SK-N-SH (cell line): Measurements from ENCODE around the gene DHRS13. TPM values are rescaled to one million over a fixed set of nuclear protein-coding genes. Genes with fewer than 3 reads are reported as not detected.

Experiments
- CTCF ChIA-PET: fragments of 300-600, 350-600 bp; formaldehyde crosslinking; extraction: SDS; loops from one replicate; lab custom pipeline; 2021; lab: Yijun Ruan, JAX
- POLR2A ChIA-PET: fragments of 350-600 bp; sonication (Branson Sonifier 250); formaldehyde crosslinking; extraction: SDS; loops from one replicate; lab custom pipeline; 2020; ENCODE audit warnings: antibody characterized with exemption, inconsistent platforms; lab: Yijun Ruan, JAX
- DNase-seq: peaks from one replicate; pipeline ENCODE4 v3.0.0; 2012
- H2AFZ ChIP-seq: fragments of 200-600 bp; sonication (generic); 2 replicates; pipeline ENCODE4 v1.8.1; 2016; ENCODE audit warnings: antibody characterized with exemption, mild to moderate bottlenecking, low read depth
- H3F3A ChIP-seq: fragments of 200-600 bp; sonication (generic); replicated peaks from 2 replicates; pipeline ENCODE3; 2016; ENCODE audit warnings: antibody characterized with exemption, mild to moderate bottlenecking; ENCODE audit not compliant: insufficient read depth
- H3K27ac ChIP-seq, 2 experiments: fragments of 200-500 bp in 1 of 2; fragments of 200-600 bp in 1 of 2; sonication (Bioruptor generic) in 1 of 2; sonication (generic), shearing (Covaris generic) in 1 of 2; 2 replicates each; pipeline versions ENCODE4 v1.5.1 to v1.6.1; 2014 to 2016; ENCODE audit warnings: low read depth in 2 of 2, inconsistent platforms in 1 of 2, low read length in 1 of 2, mild to moderate bottlenecking in 1 of 2, mixed read lengths in 1 of 2
- H3K27me3 ChIP-seq: fragments of 200-600 bp; sonication (generic), shearing (Covaris generic); 2 replicates; pipeline ENCODE4 v1.6.1; 2016; ENCODE audit warnings: mixed run types; ENCODE audit not compliant: insufficient read depth
- H3K36me3 ChIP-seq, 2 experiments: fragments of 200-500 bp in 1 of 2; fragments of 200-600 bp in 1 of 2; sonication (Bioruptor generic) in 1 of 2; sonication (generic) in 1 of 2; replicated peaks in 1 of 2; 2 replicates each; pipeline versions ENCODE3 to v1.5.1; 2014 to 2016; ENCODE audit warnings: low read length in 1 of 2, mild to moderate bottlenecking in 1 of 2; ENCODE audit not compliant: insufficient read depth in 2 of 2, control insufficient read depth in 1 of 2
- H3K4me1 ChIP-seq, 2 experiments: fragments of 200-500 bp in 1 of 2; fragments of 200-600 bp in 1 of 2; sonication (Bioruptor generic) in 1 of 2; sonication (generic), shearing (Covaris generic) in 1 of 2; 2 replicates each; pipeline versions ENCODE4 v1.5.1 to v1.6.1; 2014 to 2016; ENCODE audit warnings: low read depth in 1 of 2, low read length in 1 of 2, mixed run types in 1 of 2; ENCODE audit not compliant: insufficient read depth in 2 of 2, control insufficient read depth in 1 of 2
- H3K4me2 ChIP-seq: fragments of 200-600 bp; sonication (generic), shearing (Covaris generic); 2 replicates; pipeline ENCODE4 v1.6.1; 2017; ENCODE audit warnings: mixed run types
- H3K4me3 ChIP-seq, 2 experiments: fragments of 200-500 bp in 1 of 2; fragments of 200-600 bp in 1 of 2; sonication (Bioruptor generic) in 1 of 2; sonication (generic), shearing (Covaris generic) in 1 of 2; 2 replicates each; pipeline versions ENCODE4 v1.5.1 to v1.8.1; 2014 to 2016; ENCODE audit warnings: low read depth in 2 of 2, inconsistent platforms in 1 of 2, low read length in 1 of 2, mild to moderate bottlenecking in 1 of 2, mixed read lengths in 1 of 2, moderate library complexity in 1 of 2
- H3K79me2 ChIP-seq: fragments of 200-600 bp; sonication (generic); 2 replicates; pipeline ENCODE4 v1.8.1; 2017; ENCODE audit warnings: mild to moderate bottlenecking; ENCODE audit not compliant: insufficient read depth
- H3K9ac ChIP-seq: fragments of 200-600 bp; sonication (generic); 2 replicates; pipeline ENCODE4 v1.6.1; 2017; ENCODE audit warnings: mixed run types
- H3K9me2 ChIP-seq: fragments of 200-600 bp; sonication (generic); 2 replicates; pipeline ENCODE4 v1.6.1; 2017; ENCODE audit warnings: mixed run types
- H3K9me3 ChIP-seq: fragments of 200-600 bp; sonication (generic); 2 replicates; pipeline ENCODE4 v1.6.1; 2017; ENCODE audit warnings: mixed run types, mild to moderate bottlenecking, moderate library complexity
- H4K20me1 ChIP-seq: fragments of 200-600 bp; sonication (generic); 2 replicates; pipeline ENCODE4 v1.6.1; 2017; ENCODE audit warnings: mild to moderate bottlenecking, mixed run types; ENCODE audit not compliant: insufficient read depth
- CHD2 ChIP-seq: fragments of 150-350 bp; IDR thresholded peaks from 2 replicates; pipeline ENCODE4 v1.6.1; 2018; ENCODE audit warnings: low read length; ENCODE audit not compliant: partially characterized antibody
- ELF1 ChIP-seq: IDR thresholded peaks from 2 replicates; pipeline ENCODE4 v1.4.0; 2012
- EP300 ChIP-seq, 2 experiments: IDR thresholded peaks; 2 replicates each; pipeline versions ENCODE4 v1.4.0 to v1.6.1; 2012; ENCODE audit warnings: borderline replicate concordance in 1 of 2, low read depth in 1 of 2, low read length in 1 of 2
- FOSL2 ChIP-seq: IDR thresholded peaks from 2 replicates; pipeline ENCODE4 v1.4.0; 2012; ENCODE audit warnings: low read depth, mild to moderate bottlenecking, moderate library complexity, borderline replicate concordance
- FOXJ3 ChIP-seq: sonication (generic); formaldehyde crosslinking; IDR thresholded peaks from 2 replicates; pipeline ENCODE4 v1.5.1; 2020; ENCODE audit warnings: mild to moderate bottlenecking, missing genetic modification reagents
- GABPA ChIP-seq: IDR thresholded peaks from 2 replicates; pipeline ENCODE4 v1.4.0; 2012; ENCODE audit warnings: low read depth, mild to moderate bottlenecking
- GATA2 ChIP-seq: sonication (generic); formaldehyde crosslinking; IDR thresholded peaks from 2 replicates; pipeline ENCODE4 v1.5.0; 2020; ENCODE audit warnings: mild to moderate bottlenecking, missing genetic modification reagents
- JUND ChIP-seq: IDR thresholded peaks from 2 replicates; pipeline ENCODE4 v1.4.0; 2012
- MAX ChIP-seq: IDR thresholded peaks from 2 replicates; pipeline ENCODE4 v1.4.0; 2012; ENCODE audit warnings: low read depth
- MEF2A ChIP-seq: IDR thresholded peaks from 2 replicates; pipeline ENCODE4 v1.4.0; 2012; ENCODE audit warnings: low read depth, borderline replicate concordance
- MXI1 ChIP-seq: IDR thresholded peaks from 2 replicates; pipeline ENCODE4 v1.6.1; 2012; ENCODE audit warnings: mild to moderate bottlenecking, low read depth, low read length, improper control_type of control experiment
- NFIC ChIP-seq: IDR thresholded peaks from 2 replicates; pipeline ENCODE4 v1.4.0; 2012; ENCODE audit warnings: borderline replicate concordance
- NRF1 ChIP-seq: IDR thresholded peaks from 2 replicates; pipeline ENCODE4 v1.6.1; 2012; ENCODE audit warnings: low read depth, mild to moderate bottlenecking, low read length
- PBX3 ChIP-seq: IDR thresholded peaks from 2 replicates; pipeline ENCODE4; 2012
- RCOR1 ChIP-seq: fragments of 150-350 bp; IDR thresholded peaks from 2 replicates; pipeline ENCODE4 v1.6.1; 2017; ENCODE audit warnings: antibody characterized with exemption, low read length
- REST ChIP-seq: IDR thresholded peaks from 2 replicates; pipeline ENCODE4 v1.6.1; 2012; ENCODE audit warnings: mild to moderate bottlenecking, low read depth, low read length, moderate library complexity
- SIN3A ChIP-seq: IDR thresholded peaks from 2 replicates; pipeline ENCODE4 v1.6.1; 2012; ENCODE audit warnings: low read depth, mild to moderate bottlenecking, low read length, moderate library complexity, borderline replicate concordance
- SMC3 ChIP-seq: IDR thresholded peaks from 2 replicates; pipeline ENCODE4 v1.6.1; 2012; ENCODE audit warnings: low read depth, low read length, improper control_type of control experiment
- TAF1 ChIP-seq: IDR thresholded peaks from 2 replicates; pipeline ENCODE4 v1.6.1; 2012; ENCODE audit warnings: low read depth, mild to moderate bottlenecking, low read length, moderate library complexity, borderline replicate concordance
- TEAD4 ChIP-seq: IDR thresholded peaks from 2 replicates; pipeline ENCODE4 v1.4.0; 2012; ENCODE audit warnings: mild to moderate bottlenecking, borderline replicate concordance; ENCODE audit not compliant: insufficient read depth
- USF2 ChIP-seq: fragments of 150-350 bp; IDR thresholded peaks from 2 replicates; pipeline ENCODE4 v1.6.1; 2017; ENCODE audit warnings: antibody characterized with exemption, low read length, low read depth, borderline replicate concordance
- WGBS: methylation state at CpG from one replicate; pipeline ENCODE4 v1.1.6; 2017; ENCODE audit warnings: low lambda C conversion rate; 5-methylcytosine and 5-hydroxymethylcytosine counted together
- polyA plus RNA-seq, 3 experiments: library from polyadenylated mRNA; depleted of rRNA; stranded (reverse); fragments of >200 nt; gene quantifications; 2 replicates each; pipeline ENCODE4 v1.2.3, GENCODE V29; 2012
- TF ChIP-seq, protein P1 (sequence below): IDR thresholded peaks from 2 replicates; pipeline ENCODE4 v1.4.0; 2012; ENCODE audit warnings: low read depth, borderline replicate concordance
- TF ChIP-seq, protein P2 (sequence below): IDR thresholded peaks from 2 replicates; pipeline ENCODE4 v1.4.0; 2012; ENCODE audit warnings: low read depth, borderline replicate concordance

Gene DHRS13
- polyA plus RNA-seq, 1 of the 3 experiments (the other 2 are of a cell fraction), result 7.4 TPM

DNA sequence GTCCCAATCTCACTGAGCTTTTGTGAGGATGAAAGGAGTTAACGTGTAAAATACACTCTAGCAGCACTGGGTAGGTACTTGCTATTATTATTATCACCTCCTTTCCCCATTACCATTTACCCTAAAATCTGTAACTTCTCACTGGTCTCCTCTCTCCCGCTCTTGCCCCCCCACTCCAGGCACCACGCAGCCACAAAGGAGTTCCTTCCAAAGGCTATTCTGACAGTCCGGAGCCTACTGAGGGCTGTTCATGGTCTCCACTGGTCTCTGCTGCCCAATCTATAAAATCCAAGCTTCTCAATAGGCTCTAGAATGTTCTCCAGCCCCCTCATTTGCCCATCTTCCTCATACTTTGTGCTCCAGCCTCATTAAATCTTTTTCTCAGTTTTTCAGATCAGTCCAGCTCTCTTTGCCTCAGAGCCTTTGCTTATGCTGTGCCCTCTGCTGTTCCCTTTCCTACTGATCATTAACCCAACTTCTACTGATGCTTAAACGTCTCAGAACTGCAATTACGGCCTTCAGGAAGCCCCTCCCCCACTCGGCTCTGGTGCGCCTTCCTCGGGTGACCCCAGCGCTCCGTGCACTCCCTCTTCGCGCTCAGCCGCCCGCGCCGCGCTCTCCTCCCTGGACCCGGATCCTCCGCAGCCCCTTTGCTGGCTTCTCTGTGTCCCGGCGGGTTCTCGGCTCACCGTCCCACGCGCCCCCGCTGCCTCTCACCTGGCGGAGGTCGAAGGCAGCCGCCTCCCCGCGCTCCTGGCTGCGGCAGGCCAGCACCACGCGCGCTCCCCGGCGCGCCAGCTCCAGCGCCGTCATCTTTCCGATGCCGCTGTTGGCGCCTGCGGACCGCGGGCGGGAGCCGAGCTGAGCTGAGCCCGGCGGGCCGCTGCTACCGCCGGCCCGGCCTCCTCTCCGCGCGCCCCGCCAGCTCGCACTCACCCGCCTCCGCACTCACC is 737 bp downstream of the DHRS13 start:
- H3K4me2 ChIP-seq, result peak overlapping the region; percentile 98
- peak; percentile 83 for DNase-seq
- peak overlapping the region; percentile 53 to 79 for H3K27ac ChIP-seq
- peaks cover 40% of the 10 kb centered on the region for H3F3A ChIP-seq
- no peaks in the 10 kb centered on the region for H4K20me1 ChIP-seq
- peaks cover 7 to 15% of the 10 kb centered on the region in 2 experiments for H3K36me3 ChIP-seq
- no peaks in the 10 kb centered on the region for H3K9me2 ChIP-seq
- no peaks in the 10 kb centered on the region for H3K27me3 ChIP-seq
- POLR2A ChIA-PET, result interaction anchor here (0.9 to 1.0 kb wide), 2 partner anchors 138 to 174 kb away, joined by 3 read pairs; no protein-coding TSS in a partner anchor
- H3K4me1 ChIP-seq, result peaks cover 6 to 18% of the 10 kb centered on the region in 2 experiments; a peak in 2 of 4 replicates
- no peaks in the 10 kb centered on the region for H3K9me3 ChIP-seq
- H3K9ac ChIP-seq, result peak overlapping the region; percentile 73
- peak overlapping the region; percentile 95 for H2AFZ ChIP-seq
- peak overlapping the region; percentile 71 to 75 for H3K4me3 ChIP-seq
- 10% methylated on average over 31 of the region's 62 CpGs for WGBS
- H3K79me2 ChIP-seq, result peaks cover 24% of the 10 kb centered on the region
- TF ChIP-seq ELF1 (no peak), EP300 (IDR thresholded peaks at IDR 0.05; ENCODE audit: borderline replicate concordance in 1 of 2, low read depth in 1 of 2, low read length in 1 of 2) (no peak), SIN3A (no peak), RCOR1 (peak; percentile 44; the same call in 1 of the 2 replicates), REST (no peak), MEF2A (no peak), TAF1 (no peak), MXI1 (no peak; the same call in 1 of the 2 replicates), PBX3 (no peak), GATA2 (CRISPR knock-in tag) (no peak), FOXJ3 (CRISPR knock-in tag) (no peak), USF2 (no peak), SMC3 (no peak), CHD2 (peak; percentile 48), GABPA (no peak), JUND (no peak), FOSL2 (no peak), MAX (peak; percentile 16; the same call in 1 of the 2 replicates), NFIC (no peak), TEAD4 (no peak), NRF1 (no peak)
- TF ChIP-seq, protein P1, sequence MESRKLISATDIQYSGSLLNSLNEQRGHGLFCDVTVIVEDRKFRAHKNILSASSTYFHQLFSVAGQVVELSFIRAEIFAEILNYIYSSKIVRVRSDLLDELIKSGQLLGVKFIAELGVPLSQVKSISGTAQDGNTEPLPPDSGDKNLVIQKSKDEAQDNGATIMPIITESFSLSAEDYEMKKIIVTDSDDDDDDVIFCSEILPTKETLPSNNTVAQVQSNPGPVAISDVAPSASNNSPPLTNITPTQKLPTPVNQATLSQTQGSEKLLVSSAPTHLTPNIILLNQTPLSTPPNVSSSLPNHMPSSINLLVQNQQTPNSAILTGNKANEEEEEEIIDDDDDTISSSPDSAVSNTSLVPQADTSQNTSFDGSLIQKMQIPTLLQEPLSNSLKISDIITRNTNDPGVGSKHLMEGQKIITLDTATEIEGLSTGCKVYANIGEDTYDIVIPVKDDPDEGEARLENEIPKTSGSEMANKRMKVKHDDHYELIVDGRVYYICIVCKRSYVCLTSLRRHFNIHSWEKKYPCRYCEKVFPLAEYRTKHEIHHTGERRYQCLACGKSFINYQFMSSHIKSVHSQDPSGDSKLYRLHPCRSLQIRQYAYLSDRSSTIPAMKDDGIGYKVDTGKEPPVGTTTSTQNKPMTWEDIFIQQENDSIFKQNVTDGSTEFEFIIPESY, result no peak
- TF ChIP-seq, protein P2, sequence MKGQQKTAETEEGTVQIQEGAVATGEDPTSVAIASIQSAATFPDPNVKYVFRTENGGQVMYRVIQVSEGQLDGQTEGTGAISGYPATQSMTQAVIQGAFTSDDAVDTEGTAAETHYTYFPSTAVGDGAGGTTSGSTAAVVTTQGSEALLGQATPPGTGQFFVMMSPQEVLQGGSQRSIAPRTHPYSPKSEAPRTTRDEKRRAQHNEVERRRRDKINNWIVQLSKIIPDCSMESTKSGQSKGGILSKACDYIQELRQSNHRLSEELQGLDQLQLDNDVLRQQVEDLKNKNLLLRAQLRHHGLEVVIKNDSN, result no peak
- CTCF ChIA-PET, result interaction anchor here (0.6 to 9.0 kb wide), 33 partner anchors 10 to 485 kb away, joined by 3 to 95 read pairs (median 4); partner anchors contain the start of genes ERAL1, NEK8, PROCA1 and RPL23A
